Measurements from ENCODE around the gene FRAS1.

Gene FRAS1

GRCh38 chr4:78369679-78370078 lies 312.6 kb downstream of the FRAS1 start:
- H3K27me3 ChIP-seq (ENCODE audit: control insufficient read depth in 2 of 2, insufficient read depth in 2 of 2, low read length in 2 of 2) = no peaks in the 10 kb centered on the region
- H3K4me1 ChIP-seq (ENCODE audit: control insufficient read depth in 2 of 2, insufficient read depth in 2 of 2, low read length in 2 of 2) = peaks cover 0 to 6% of the 10 kb centered on the region in 2 donors
- no peak overlapping the region for H3K4me3 ChIP-seq (ENCODE audit: low read length in 2 of 2)
- H3K36me3 ChIP-seq (ENCODE audit: control insufficient read depth in 2 of 2, insufficient read depth in 2 of 2, low read length in 2 of 2) = no peaks in the 10 kb centered on the region
- H3K9ac ChIP-seq (ENCODE audit: low read depth in 1 of 2, low read length in 2 of 2) = no peak overlapping the region
- no peak overlapping the region for H3K27ac ChIP-seq (ENCODE audit: low read depth in 2 of 2, low read length in 2 of 2)
- H3K9me3 ChIP-seq (ENCODE audit: control insufficient read depth in 2 of 2, low read length in 2 of 2) = no peaks in the 10 kb centered on the region

DNA sequence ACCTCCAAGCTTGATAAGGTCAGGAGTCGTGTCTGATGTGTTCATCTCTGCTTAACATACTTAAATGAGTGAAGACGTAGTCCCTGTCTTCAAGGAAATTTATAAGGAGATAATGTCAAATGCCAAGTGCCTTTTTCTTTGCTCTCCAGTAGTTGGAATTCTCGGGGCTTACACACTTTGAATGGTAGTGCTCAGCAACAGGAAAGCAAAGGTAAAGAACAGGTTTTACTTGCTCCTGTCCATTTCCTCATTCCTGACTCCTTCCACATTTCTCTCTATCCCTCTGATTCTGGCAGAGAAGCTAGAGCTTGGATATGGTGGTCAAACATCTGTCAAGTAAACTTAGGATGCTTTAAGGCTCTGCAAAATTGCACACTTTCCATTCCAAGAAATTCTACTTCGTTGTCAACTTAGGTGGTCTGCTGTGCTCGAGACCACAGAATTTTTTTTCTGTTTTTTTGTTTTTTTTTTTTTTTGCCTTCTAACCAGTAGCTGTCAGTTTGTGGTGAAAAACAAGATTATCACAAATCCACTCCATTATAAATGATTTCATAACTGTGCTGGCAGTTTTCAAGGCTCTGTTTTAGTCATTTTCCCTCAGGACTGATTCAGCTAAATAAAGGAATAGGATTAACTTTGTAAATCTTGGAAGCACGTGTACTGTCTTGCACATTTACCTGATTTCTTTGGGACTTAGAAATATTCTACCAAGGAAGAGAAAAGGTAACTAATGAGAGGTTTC lies 313.7 kb downstream of the FRAS1 start:
- no peaks in the 10 kb centered on the region for H3K27me3 ChIP-seq (ENCODE audit: control insufficient read depth in 2 of 2, insufficient read depth in 2 of 2, low read length in 2 of 2)
- no peak overlapping the region for H3K4me3 ChIP-seq (ENCODE audit: low read length in 2 of 2)
- no peak overlapping the region for H3K27ac ChIP-seq (ENCODE audit: low read depth in 2 of 2, low read length in 2 of 2)
- no peaks in the 10 kb centered on the region for H3K36me3 ChIP-seq (ENCODE audit: control insufficient read depth in 2 of 2, insufficient read depth in 2 of 2, low read length in 2 of 2)
- H3K9me3 ChIP-seq (ENCODE audit: control insufficient read depth in 2 of 2, low read length in 2 of 2) = no peaks in the 10 kb centered on the region
- no peak overlapping the region for H3K9ac ChIP-seq (ENCODE audit: low read depth in 1 of 2, low read length in 2 of 2)
- peaks cover 0 to 6% of the 10 kb centered on the region in 2 donors for H3K4me1 ChIP-seq (ENCODE audit: control insufficient read depth in 2 of 2, insufficient read depth in 2 of 2, low read length in 2 of 2)

DNA sequence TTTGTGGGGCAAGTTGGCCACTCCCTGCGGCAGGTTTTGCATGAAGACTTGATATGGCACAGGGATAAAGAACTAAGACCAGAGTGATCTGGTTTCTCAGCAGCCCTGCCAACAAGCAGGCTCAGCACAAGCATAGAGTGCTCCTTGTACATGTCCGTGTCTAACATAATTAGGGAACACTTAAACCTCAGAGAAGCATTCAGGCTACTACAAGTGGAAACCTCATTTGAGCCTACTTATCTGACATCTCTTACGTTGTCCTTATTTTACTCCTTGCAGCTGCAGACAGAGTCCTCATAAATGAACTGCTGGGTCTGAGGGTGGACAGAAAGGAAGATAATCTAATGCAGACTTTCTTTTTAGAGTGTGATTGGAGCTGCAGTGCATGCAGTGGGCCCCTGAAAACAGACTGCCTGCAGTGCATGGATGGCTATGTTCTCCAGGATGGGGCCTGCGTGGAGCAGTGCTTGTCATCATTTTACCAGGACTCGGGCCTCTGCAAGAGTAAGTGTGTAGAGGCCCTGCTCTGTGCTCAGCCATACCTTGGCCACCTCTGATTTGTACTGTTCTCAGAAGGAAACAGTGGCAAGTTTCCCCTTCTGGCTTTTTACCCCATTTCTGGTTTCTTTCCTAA lies 315.3 kb downstream of the FRAS1 start:
- Histone ChIP-seq H3K9me3 (ENCODE audit: control insufficient read depth in 2 of 2, low read length in 2 of 2) (no peaks in the 10 kb centered on the region), H3K9ac (ENCODE audit: low read depth in 1 of 2, low read length in 2 of 2) (no peak overlapping the region), H3K4me3 (ENCODE audit: low read length in 2 of 2) (no peak overlapping the region), H3K36me3 (ENCODE audit: control insufficient read depth in 2 of 2, insufficient read depth in 2 of 2, low read length in 2 of 2) (no peaks in the 10 kb centered on the region), H3K4me1 (ENCODE audit: control insufficient read depth in 2 of 2, insufficient read depth in 2 of 2, low read length in 2 of 2) (peaks cover 0 to 6% of the 10 kb centered on the region in 2 donors), H3K27me3 (ENCODE audit: control insufficient read depth in 2 of 2, insufficient read depth in 2 of 2, low read length in 2 of 2) (no peaks in the 10 kb centered on the region), H3K27ac (ENCODE audit: low read depth in 2 of 2, low read length in 2 of 2) (no peak overlapping the region)

GRCh38 chr4:78377555-78377954 lies 320.4 kb downstream of the FRAS1 start:
- H3K36me3 ChIP-seq (ENCODE audit: control insufficient read depth in 2 of 2, insufficient read depth in 2 of 2, low read length in 2 of 2) = no peaks in the 10 kb centered on the region
- peaks cover 0 to 12% of the 10 kb centered on the region in 2 donors for H3K4me1 ChIP-seq (ENCODE audit: control insufficient read depth in 2 of 2, insufficient read depth in 2 of 2, low read length in 2 of 2)
- no peak overlapping the region for H3K9ac ChIP-seq (ENCODE audit: low read depth in 1 of 2, low read length in 2 of 2)
- no peak overlapping the region for H3K27ac ChIP-seq (ENCODE audit: low read depth in 2 of 2, low read length in 2 of 2)
- H3K27me3 ChIP-seq (ENCODE audit: control insufficient read depth in 2 of 2, insufficient read depth in 2 of 2, low read length in 2 of 2) = no peaks in the 10 kb centered on the region
- no peaks in the 10 kb centered on the region for H3K9me3 ChIP-seq (ENCODE audit: control insufficient read depth in 2 of 2, low read length in 2 of 2)
- no peak overlapping the region for H3K4me3 ChIP-seq (ENCODE audit: low read length in 2 of 2)

- Histone ChIP-seq H3K4me1 (ENCODE audit: control insufficient read depth in 2 of 2, insufficient read depth in 2 of 2, low read length in 2 of 2) (peaks cover 0 to 12% of the 10 kb centered on the region in 2 donors), H3K9ac (ENCODE audit: low read depth in 1 of 2, low read length in 2 of 2) (no peak overlapping the region), H3K27me3 (ENCODE audit: control insufficient read depth in 2 of 2, insufficient read depth in 2 of 2, low read length in 2 of 2) (no peaks in the 10 kb centered on the region), H3K36me3 (ENCODE audit: control insufficient read depth in 2 of 2, insufficient read depth in 2 of 2, low read length in 2 of 2) (no peaks in the 10 kb centered on the region), H3K27ac (ENCODE audit: low read depth in 2 of 2, low read length in 2 of 2) (no peak overlapping the region), H3K9me3 (ENCODE audit: control insufficient read depth in 2 of 2, low read length in 2 of 2) (no peaks in the 10 kb centered on the region), H3K4me3 (ENCODE audit: low read length in 2 of 2) (no peak overlapping the region)
These were observed 321.9 kb downstream of the FRAS1 start for GRCh38 chr4:78379040-78379439.

DNA sequence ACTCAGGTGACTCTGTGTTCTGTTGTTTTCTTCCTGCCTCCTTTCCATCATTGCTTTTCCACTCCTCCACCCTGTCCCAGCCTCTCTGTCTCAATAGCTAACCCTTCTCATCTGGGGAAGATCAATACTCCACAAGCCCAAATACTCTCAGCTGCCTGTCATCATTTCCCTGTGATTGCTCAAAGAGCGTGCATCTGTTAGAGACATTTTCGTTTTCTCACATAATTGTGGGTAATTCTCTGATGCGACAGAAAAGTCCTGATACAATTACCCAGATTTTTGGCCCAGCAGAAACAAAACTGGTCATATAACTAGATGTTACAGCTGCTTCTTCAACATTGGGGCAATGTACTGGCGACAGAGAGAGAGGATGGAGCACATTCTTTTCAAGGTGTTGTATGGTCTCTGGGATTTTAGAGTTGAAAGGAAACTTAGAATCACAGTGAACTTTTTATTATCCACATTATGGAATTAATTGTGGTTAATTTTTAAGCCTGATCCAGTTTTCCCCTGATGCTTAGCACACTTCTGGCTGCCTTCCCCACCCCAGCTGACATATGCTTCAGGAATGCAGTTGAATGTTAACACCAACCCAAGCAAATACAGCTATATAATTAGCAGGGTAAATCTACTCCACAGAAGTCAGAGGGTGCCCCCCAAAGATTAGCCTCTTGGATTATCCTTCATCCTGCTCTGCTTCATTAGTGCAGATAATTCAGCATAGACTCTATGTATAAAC lies 323.0 kb downstream of the FRAS1 start:
- Histone ChIP-seq H3K27ac (ENCODE audit: low read depth in 2 of 2, low read length in 2 of 2) (no peak overlapping the region), H3K9ac (ENCODE audit: low read depth in 1 of 2, low read length in 2 of 2) (no peak overlapping the region), H3K36me3 (ENCODE audit: control insufficient read depth in 2 of 2, insufficient read depth in 2 of 2, low read length in 2 of 2) (no peaks in the 10 kb centered on the region), H3K9me3 (ENCODE audit: control insufficient read depth in 2 of 2, low read length in 2 of 2) (no peaks in the 10 kb centered on the region), H3K4me1 (ENCODE audit: control insufficient read depth in 2 of 2, insufficient read depth in 2 of 2, low read length in 2 of 2) (peaks cover 0 to 12% of the 10 kb centered on the region in 2 donors), H3K27me3 (ENCODE audit: control insufficient read depth in 2 of 2, insufficient read depth in 2 of 2, low read length in 2 of 2) (no peaks in the 10 kb centered on the region), H3K4me3 (ENCODE audit: low read length in 2 of 2) (peak overlapping the region in 1 of 2 donors; percentile 33)

- Histone ChIP-seq H3K36me3 (ENCODE audit: control insufficient read depth in 2 of 2, insufficient read depth in 2 of 2, low read length in 2 of 2) (no peaks in the 10 kb centered on the region), H3K27ac (ENCODE audit: low read depth in 2 of 2, low read length in 2 of 2) (no peak overlapping the region), H3K4me3 (ENCODE audit: low read length in 2 of 2) (no peak overlapping the region), H3K27me3 (ENCODE audit: control insufficient read depth in 2 of 2, insufficient read depth in 2 of 2, low read length in 2 of 2) (no peaks in the 10 kb centered on the region), H3K4me1 (ENCODE audit: control insufficient read depth in 2 of 2, insufficient read depth in 2 of 2, low read length in 2 of 2) (no peaks in the 10 kb centered on the region), H3K9me3 (ENCODE audit: control insufficient read depth in 2 of 2, low read length in 2 of 2) (no peaks in the 10 kb centered on the region), H3K9ac (ENCODE audit: low read depth in 1 of 2, low read length in 2 of 2) (no peak overlapping the region)
These were observed 329.6 kb downstream of the FRAS1 start for GRCh38 chr4:78386679-78387078.

DNA sequence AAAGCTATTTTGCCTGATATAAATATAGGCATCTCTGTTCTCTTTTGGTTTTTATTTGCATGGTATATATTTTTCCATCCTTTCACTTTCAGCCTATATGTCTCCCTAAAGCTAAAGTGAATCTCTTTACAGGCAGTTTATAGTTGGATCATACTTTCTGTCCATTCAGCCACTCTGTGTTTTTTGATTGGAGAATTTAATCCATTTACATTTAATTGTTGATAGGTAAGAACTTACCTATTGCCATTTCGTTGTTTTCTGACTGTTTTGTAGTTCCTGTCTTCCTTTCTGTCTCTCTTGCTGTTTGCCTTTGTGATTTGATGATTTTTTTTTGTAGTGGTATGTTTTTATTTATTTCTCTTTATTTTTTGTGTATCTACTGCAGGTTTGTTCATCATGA lies 338.5 kb downstream of the FRAS1 start:
- Histone ChIP-seq H3K4me3 (ENCODE audit: low read length in 2 of 2) (no peak overlapping the region), H3K4me1 (ENCODE audit: control insufficient read depth in 2 of 2, insufficient read depth in 2 of 2, low read length in 2 of 2) (no peaks in the 10 kb centered on the region), H3K36me3 (ENCODE audit: control insufficient read depth in 2 of 2, insufficient read depth in 2 of 2, low read length in 2 of 2) (no peaks in the 10 kb centered on the region), H3K27ac (ENCODE audit: low read depth in 2 of 2, low read length in 2 of 2) (no peak overlapping the region), H3K9me3 (ENCODE audit: control insufficient read depth in 2 of 2, low read length in 2 of 2) (no peaks in the 10 kb centered on the region), H3K9ac (ENCODE audit: low read depth in 1 of 2, low read length in 2 of 2) (no peak overlapping the region), H3K27me3 (ENCODE audit: control insufficient read depth in 2 of 2, insufficient read depth in 2 of 2, low read length in 2 of 2) (no peaks in the 10 kb centered on the region)

DNA sequence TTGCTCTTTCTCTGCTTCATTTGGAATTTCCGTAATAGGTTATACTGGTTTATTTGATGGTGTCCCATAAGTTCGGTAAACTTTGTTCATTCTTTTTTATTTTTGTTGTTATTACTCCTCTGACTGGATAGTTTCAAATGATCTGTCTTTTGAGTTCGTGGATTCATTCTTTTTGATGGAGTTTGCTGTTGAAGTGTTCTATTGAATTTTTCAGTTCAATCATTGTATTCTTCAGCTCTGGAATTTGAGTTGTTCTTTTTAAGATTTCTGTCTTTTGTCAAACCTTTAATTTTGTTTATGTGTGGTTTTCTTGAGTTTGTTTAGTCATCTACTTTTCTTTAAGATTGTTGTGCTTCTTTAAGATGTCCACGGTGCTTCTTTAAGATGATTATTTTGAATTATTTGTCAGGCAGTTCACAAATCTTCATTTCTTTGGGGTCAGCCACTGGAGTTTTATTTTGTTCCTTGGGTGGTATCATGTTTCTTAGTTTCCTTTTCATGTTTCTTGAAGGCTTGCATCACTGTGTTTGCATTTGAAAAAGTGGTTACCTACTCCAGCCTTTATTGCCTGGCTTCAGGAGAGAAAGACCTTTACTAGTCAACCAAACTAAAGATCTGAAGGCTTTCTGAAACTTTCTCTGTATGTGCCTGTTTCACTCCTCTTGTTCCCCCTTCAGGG lies 339.6 kb downstream of the FRAS1 start:
- H3K4me1 ChIP-seq (ENCODE audit: control insufficient read depth in 2 of 2, insufficient read depth in 2 of 2, low read length in 2 of 2) = no peaks in the 10 kb centered on the region
- H3K27me3 ChIP-seq (ENCODE audit: control insufficient read depth in 2 of 2, insufficient read depth in 2 of 2, low read length in 2 of 2) = no peaks in the 10 kb centered on the region
- no peaks in the 10 kb centered on the region for H3K36me3 ChIP-seq (ENCODE audit: control insufficient read depth in 2 of 2, insufficient read depth in 2 of 2, low read length in 2 of 2)
- H3K27ac ChIP-seq (ENCODE audit: low read depth in 2 of 2, low read length in 2 of 2) = no peak overlapping the region
- no peak overlapping the region for H3K4me3 ChIP-seq (ENCODE audit: low read length in 2 of 2)
- no peak overlapping the region for H3K9ac ChIP-seq (ENCODE audit: low read depth in 1 of 2, low read length in 2 of 2)
- H3K9me3 ChIP-seq (ENCODE audit: control insufficient read depth in 2 of 2, low read length in 2 of 2) = no peaks in the 10 kb centered on the region

- Histone ChIP-seq H3K9me3 (ENCODE audit: control insufficient read depth in 2 of 2, low read length in 2 of 2) (no peaks in the 10 kb centered on the region), H3K36me3 (ENCODE audit: control insufficient read depth in 2 of 2, insufficient read depth in 2 of 2, low read length in 2 of 2) (no peaks in the 10 kb centered on the region), H3K27ac (ENCODE audit: low read depth in 2 of 2, low read length in 2 of 2) (no peak overlapping the region), H3K27me3 (ENCODE audit: control insufficient read depth in 2 of 2, insufficient read depth in 2 of 2, low read length in 2 of 2) (no peaks in the 10 kb centered on the region), H3K4me1 (ENCODE audit: control insufficient read depth in 2 of 2, insufficient read depth in 2 of 2, low read length in 2 of 2) (no peaks in the 10 kb centered on the region), H3K9ac (ENCODE audit: low read depth in 1 of 2, low read length in 2 of 2) (no peak overlapping the region), H3K4me3 (ENCODE audit: low read length in 2 of 2) (no peak overlapping the region)
These were observed 340.1 kb downstream of the FRAS1 start for GRCh38 chr4:78397292-78397630.
